ENCODE results near the gene COL11A2. TPM values are rescaled to one million over a fixed set of nuclear protein-coding genes. Genes with fewer than 3 reads are reported as not detected.

Gene COL11A2
- total and polyA plus RNA-seq, 2 donors (not counting 3 experiments of a cell fraction or from before 2014, with no cell fraction given) = 0.65 to 1.3 TPM

- no peak overlapping the region for H3K27ac ChIP-seq (ENCODE audit: insufficient read depth, low read depth, low read length)
- no peaks in the 10 kb centered on the region for H3K9me3 ChIP-seq (replicated peaks; ENCODE audit: control insufficient read depth, insufficient read depth, low read length)
- H3K36me3 ChIP-seq (ENCODE audit: control insufficient read depth in 2 of 2, extremely low read depth in 1 of 2, insufficient read depth in 2 of 2, low read length in 2 of 2) = no peaks in the 10 kb centered on the region
- no peak overlapping the region for H2AFZ ChIP-seq (ENCODE audit: low read depth, low read length)
- no peaks in the 10 kb centered on the region for H3K9me1 ChIP-seq (replicated peaks; ENCODE audit: control insufficient read depth, extremely low read depth, insufficient read depth, low read length)
- H4K20me1 ChIP-seq (replicated peaks; ENCODE audit: control insufficient read depth, extremely low read depth, insufficient read depth, low read length) = no peaks in the 10 kb centered on the region
- FAIRE-seq (no peak), DNase-seq (ENCODE audit: low read depth, low spot score) (no peak)
- intact Hi-C loops (cut with micrococcal nuclease) = no loop called here
- no peak overlapping the region for H3K9ac ChIP-seq (replicated peaks; ENCODE audit: extremely low read depth, insufficient read depth, low read length)
- no peaks in the 10 kb centered on the region for H3K79me2 ChIP-seq (ENCODE audit: control insufficient read depth, insufficient read depth, low read length)
- CTCF ChIA-PET = interaction anchor here (0.5 to 4.3 kb wide), 14 partner anchors 8 to 215 kb away, joined by 3 to 55 read pairs (median 10); no protein-coding TSS in a partner anchor
- no peak overlapping the region for H3K4me3 ChIP-seq (replicated peaks in 1 of 3; ENCODE audit: insufficient read depth in 1 of 3, low read depth in 1 of 3, low read length in 3 of 3)
- POLR2A ChIA-PET = no interaction called here
- dilution Hi-C loops (cut with MboI; ENCODE audit: extremely low pct_ligation_motif_present, low sequenced_read_pairs) = no loop called here
- TF ChIP-seq CTCF (IDR thresholded peaks at IDR 0.05; ENCODE audit: extremely low read depth in 1 of 2, insufficient read depth in 1 of 2, low read depth in 1 of 2, low read length in 2 of 2) (no peak), MYC (IDR thresholded peaks at IDR 0.05; ENCODE audit: low read depth, low read length) (no peak), POLR2AphosphoS5 (IDR thresholded peaks at IDR 0.05; ENCODE audit: insufficient read depth, low read depth, low read length) (no peak), POLR2A (IDR thresholded peaks at IDR 0.05; ENCODE audit: low read depth, low read length) (no peak), EZH2 (IDR thresholded peaks at IDR 0.05; ENCODE audit: borderline replicate concordance, low read depth, low read length, severe bottlenecking) (no peak), GATA2 (IDR thresholded peaks at IDR 0.05; ENCODE audit: insufficient read depth, insufficient read length, low read depth, low read length) (no peak), FOS (IDR thresholded peaks at IDR 0.05; ENCODE audit: borderline replicate concordance, insufficient read depth, low read length) (no peak), JUN (IDR thresholded peaks at IDR 0.05; ENCODE audit: borderline replicate concordance, insufficient read depth, insufficient read length, low read depth) (no peak), MAX (IDR thresholded peaks at IDR 0.05; ENCODE audit: insufficient read depth, insufficient read length) (no peak)
- no peaks in the 10 kb centered on the region for H3K4me1 ChIP-seq (ENCODE audit: control insufficient read depth, extremely low read depth, insufficient read depth, low read length)
- H3K27me3 ChIP-seq (ENCODE audit: control insufficient read depth in 2 of 2, insufficient read depth in 2 of 2, low read length in 2 of 2) = peaks cover 17 to 29% of the 10 kb centered on the region in 2 experiments
- H3K4me2 ChIP-seq (ENCODE audit: insufficient read depth, low read length) = no peak overlapping the region
- no TSS peak for BruUV-seq (replicated peaks)
Observed at GRCh38 chr6:33124947-33125346, 67.3 kb downstream of the COL11A2 start.

Data from endothelial cell of umbilical vein (primary cell).